ENCODE results near the gene PNPLA6.

GRCh38 chr19:7607212-7607873 lies 71.8 kb downstream of the PNPLA6 start:
- TF ChIP-seq EZH2 (IDR thresholded peaks at IDR 0.05; ENCODE audit: insufficient read depth, poor library complexity, severe bottlenecking) = no peak
- TF ChIP-seq EZH2phosphoT487 (IDR thresholded peaks at IDR 0.05; ENCODE audit: insufficient read depth, low read depth) = no peak

All from GM23248 (cell line).